Testis (tissue), 2 donors: ENCODE data around the gene ARFGAP1.

ENCODE experiments used
- CTCF ChIP-seq, 3 experiments: fragments of 450-650 bp in 2 of 3; fragments of 200-600 bp in 1 of 3; sonication (generic) in 1 of 3; IDR thresholded peaks; one replicate each; pipeline ENCODE4 v1.5.1; 2016 to 2019; ENCODE audit warnings: antibody characterized with exemption in 3 of 3, mild to moderate bottlenecking in 2 of 3, moderate library complexity in 1 of 3
- POLR2A ChIP-seq: fragments of 450-650 bp; IDR thresholded peaks from one replicate; pipeline ENCODE4 v1.6.1; 2017; ENCODE audit warnings: antibody characterized with exemption, mild to moderate bottlenecking, moderate library complexity

GRCh38 chr20:63285636-63286615, 13.3 kb downstream of the ARFGAP1 start:
- TF ChIP-seq POLR2A (no peak), CTCF (IDR thresholded peaks at IDR 0.05) (no peak)
